Activated CD8-positive, alpha-beta memory T cell treated with anti-CD3 and anti-CD28 coated beads for 24 hours (primary cell): ENCODE results near the gene XNDC1N.
"Not testable (repeated sequence)": the region's sequence is repeated elsewhere in the genome, so short reads cannot be mapped to it uniquely, and the experiment has no call there.

Experiments
- DNase-seq: peaks from one replicate; pipeline ENCODE4 v3.0.0-alpha.2; 2020

Gene XNDC1N

DNA sequence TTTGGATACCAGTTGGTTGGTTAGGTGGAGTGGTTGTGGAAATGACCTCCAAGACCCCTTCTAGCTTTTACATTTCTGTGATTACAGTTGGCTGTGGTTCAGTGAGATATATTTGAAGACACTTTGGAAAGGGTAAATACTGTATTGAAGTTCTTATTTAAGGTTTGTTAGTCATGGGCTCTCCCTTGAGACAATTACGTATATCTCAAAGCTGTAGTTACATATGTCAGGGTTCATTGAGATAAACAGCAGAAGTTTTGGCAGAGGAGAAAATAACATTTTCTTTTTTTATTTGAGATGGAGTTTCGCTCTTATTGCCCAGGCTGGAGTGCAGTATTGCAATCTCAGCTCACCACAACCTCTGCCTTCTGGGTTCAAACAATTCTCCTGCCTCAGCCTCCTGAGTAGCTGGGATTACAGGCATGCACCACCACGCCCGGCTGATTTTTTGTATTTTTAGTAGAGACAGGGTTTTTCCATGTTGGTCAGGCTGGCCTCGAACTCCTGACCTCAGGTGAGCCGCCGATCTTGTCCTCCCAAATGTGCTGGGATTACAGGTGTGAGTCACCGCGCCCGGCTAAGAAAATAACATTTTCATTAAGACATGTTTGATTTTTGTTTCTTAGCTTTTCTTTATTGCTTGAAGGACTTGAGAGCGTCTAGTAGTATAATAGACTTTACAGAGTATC lies 2.3 kb upstream of the XNDC1N start:
- no peak for DNase-seq

- no peak for DNase-seq
Observed at GRCh38 chr11:71929491-71929890, 1.1 kb upstream of the XNDC1N start.

GRCh38 chr11:71928737-71929443 lies 496 bp upstream of the XNDC1N start, which contains the start of gene RNF121:
Gene RNF121, plus strand, starts transcription at chr11:71929046. Its CDS starts 16 bp downstream, at chr11:71929062.
- peak; percentile 98 for DNase-seq

GRCh38 chr11:71917646-71918140 lies 10.7 kb downstream of the XNDC1N start:
- no peak for DNase-seq

DNA sequence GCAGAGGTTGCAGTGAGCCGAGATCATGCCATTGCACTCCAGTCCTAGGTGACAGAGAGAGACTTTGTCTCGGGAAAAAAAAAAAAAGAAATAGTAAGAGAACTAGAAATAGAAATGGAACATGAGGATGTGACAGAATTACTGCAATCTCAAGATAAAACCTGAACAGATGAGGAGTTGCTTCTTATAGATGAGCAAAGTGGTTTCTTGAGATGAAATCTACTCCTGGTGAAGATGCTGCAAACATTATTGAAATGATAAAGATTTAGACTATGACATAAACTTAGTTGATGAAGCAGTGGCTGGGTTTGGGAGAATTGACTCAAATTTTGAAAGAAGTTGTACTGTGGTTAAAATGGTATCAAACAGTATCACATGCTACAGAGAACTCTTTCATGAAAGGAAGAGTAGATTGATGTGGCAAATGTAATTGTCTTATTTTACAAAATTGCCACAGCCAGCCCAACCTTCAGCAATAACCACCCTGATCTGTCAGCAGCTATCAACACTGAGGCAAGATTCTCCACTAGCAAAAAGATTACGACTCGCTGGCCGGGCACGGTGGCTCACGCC lies 13.7 kb downstream of the XNDC1N start:
- DNase-seq, result no peak

DNA sequence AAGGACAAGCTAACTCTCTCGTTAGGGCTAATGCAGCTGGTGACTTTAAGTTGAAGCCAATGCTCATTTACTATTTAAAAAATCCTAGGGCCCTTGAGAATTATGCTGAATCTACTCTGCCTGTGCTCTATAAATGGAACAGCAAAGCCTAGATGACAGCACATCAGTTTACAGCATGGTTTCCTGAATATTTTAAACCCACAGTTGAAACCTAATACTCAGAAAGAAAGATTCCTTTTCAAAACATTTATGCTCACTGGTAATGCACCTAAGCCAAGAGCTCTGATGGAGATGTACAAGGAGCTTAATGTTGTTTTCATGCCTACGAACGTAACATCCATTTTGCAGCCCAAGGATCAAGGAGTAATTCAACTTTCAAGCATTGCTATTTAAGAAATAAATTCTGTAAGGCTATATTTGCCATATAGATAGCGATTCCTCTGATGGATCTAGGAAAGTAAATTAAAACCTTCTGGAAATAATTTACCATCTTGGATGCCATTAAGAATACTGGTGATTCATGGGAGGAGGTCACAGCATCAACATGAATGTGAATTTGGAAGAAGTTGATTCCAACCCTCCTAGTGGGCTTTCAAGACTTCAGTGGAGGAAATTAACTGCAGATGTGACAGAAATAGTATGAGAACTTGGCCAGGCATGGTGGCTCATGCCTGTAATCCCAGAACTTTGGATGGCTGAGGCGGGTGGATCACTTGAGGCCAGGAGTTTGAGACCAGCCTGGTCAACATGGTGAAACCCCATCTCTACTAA lies 14.5 kb downstream of the XNDC1N start:
- no peak for DNase-seq

GRCh38 chr11:71911986-71912340 lies 16.4 kb downstream of the XNDC1N start:
- not testable (repeated sequence) for DNase-seq

DNA sequence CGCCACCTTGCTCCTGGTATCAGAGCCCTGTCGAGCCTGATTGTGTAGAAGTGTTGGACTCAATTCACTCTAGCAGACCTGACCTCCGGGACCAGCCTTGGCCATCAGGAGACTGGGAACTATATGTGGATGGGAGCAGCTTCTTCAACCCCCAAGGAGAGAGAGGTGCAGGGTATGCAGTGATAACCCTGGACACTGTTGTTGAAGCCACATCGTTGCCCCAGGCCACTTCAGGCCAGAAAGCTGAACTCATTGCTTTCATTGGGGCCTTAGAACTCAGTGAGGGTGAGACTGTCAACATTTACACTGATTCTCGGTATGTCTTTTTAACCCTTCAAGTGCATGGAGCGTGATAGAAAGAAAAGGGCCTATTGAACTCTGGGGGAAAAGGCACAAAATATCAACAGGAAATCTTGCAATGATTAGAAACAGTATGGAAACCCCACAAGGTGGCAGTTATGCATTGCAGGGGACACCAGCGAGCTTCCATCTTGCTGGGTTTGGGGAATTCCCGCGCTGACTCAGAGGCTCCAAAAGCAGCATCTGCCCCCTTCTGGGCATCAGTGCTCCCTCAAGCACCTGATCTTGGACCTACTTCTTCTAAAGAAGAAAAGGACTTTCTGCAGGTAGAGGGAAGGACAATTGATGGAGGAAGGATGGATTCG lies 16.9 kb downstream of the XNDC1N start:
- peak; percentile 68 for DNase-seq

GRCh38 chr11:71910775-71911174 lies 17.6 kb downstream of the XNDC1N start:
- not testable (repeated sequence) for DNase-seq

DNA sequence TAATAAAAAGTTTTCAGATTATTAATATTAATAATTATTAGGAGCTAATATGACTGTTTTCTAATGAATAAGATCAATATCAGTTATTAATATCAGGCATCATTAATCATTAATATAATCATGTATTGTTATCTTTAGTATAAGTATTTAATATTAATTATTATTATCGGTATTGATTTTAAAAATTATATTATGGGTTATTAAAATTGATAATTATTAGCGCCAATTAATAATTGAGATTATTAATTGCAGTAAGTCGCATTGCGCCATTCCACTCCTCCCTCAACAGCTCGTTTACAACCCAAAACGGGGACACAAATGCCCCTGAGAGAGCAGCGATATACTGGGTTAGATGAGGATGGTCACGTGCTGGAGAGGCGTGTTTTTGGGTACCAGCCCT lies 20.2 kb downstream of the XNDC1N start:
- DNase-seq, result no peak

- not testable (repeated sequence) for DNase-seq
Observed at GRCh38 chr11:71901137-71901536, 27.3 kb downstream of the XNDC1N start.

- no peak for DNase-seq
Observed at GRCh38 chr11:71895961-71896360, 32.4 kb downstream of the XNDC1N start.

DNA sequence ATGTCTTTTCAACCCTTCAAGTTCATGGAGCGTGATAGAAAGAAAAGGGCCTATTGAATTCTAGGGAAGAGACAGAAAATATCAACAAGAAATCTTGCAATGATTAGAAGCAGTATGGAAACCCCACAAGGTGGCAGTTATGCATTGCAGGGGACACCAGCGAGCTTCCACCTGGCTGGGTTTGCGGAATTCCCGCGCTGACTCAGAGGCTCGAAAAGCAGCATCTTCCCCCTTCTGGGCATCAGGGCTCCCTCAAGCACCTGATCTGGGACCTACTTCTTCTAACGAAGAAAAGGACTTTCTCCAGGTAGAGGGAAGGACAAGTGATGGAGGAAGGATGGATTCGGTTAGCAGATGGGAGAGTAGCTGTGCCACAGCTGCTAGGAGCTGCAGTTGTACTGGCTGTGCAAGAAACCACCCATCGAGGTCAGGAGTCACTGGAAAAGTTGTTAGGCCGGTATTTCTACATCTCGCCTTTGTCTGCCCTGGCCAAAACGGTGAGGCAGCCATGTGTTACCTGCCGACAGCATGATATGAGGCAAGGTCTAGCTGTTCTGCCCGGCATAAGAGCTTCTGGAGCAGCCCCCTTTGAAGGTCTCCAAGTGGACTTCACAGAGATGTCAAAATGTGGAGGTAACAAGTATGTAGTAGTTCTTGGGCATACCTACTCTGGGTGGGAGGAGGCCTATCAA lies 39.1 kb downstream of the XNDC1N start:
- not testable (repeated sequence) for DNase-seq

DNA sequence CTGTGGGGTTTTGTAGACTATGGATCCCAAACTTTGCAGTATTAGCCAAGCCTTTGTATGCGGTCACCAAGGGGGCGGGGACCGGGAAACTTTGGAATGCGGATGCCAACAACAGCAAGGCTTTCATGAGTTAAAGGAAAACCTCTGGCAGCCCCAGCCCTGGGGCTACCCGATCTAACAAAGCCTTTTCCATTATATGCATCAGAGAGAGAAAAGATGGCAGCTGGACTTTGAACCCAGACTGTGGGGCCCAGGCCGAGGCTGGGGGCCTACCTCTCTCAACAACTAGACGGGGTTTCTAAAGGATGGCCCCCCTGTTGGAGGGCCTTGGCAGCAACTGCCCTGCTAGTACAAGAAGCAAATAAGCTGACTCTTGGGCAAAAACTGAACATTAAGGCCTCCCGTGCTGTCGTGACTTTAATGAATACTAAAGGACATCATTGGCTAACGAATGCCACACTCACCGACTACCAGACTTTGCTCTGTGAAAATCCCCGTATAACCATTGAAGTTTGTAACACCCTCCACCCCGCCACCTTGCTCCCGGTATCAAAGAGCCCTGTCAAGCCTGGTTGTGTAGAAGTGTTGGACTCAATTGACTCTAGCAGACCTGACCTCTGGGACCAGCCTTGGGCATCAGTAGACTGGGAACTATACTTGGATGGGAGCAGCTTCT lies 39.9 kb downstream of the XNDC1N start:
- not testable (repeated sequence) for DNase-seq

- not testable (repeated sequence) for DNase-seq
Observed at GRCh38 chr11:71885806-71886205, 42.6 kb downstream of the XNDC1N start.
